ENCODE measurements around the gene JMY. TPM values are rescaled to one million over a fixed set of nuclear protein-coding genes. Genes with fewer than 3 reads are reported as not detected.

The JMY gene
- total RNA-seq, 2 donors from 2014 or later, result 10.6 to 13.6 TPM

DNA sequence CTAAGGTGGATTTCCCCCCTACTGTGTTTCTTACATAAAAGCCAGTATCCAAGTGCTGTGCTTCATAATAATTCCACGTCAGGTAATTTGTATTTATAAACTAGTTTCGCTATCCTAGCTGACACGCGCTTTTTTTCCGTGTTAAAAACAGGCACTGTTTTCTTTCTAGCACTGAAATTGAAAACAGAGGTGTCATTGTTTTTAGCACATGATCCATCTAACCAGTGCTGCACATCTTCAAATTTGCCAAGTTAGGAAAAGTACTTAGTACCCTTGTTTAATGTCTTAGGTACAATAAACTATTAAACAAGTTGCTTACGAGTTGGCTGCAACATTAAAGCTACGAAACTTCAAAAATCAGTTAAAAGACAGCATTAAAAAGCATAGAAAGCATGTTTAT, 49.9 kb downstream of the JMY start:
- no peaks in the 10 kb centered on the region for H3K9me3 ChIP-seq
- peaks cover 6% of the 10 kb centered on the region for H3K36me3 ChIP-seq
- H3K4me3 ChIP-seq, result no peak overlapping the region
- no peaks in the 10 kb centered on the region for H3K4me1 ChIP-seq
- TF ChIP-seq, protein P1, sequence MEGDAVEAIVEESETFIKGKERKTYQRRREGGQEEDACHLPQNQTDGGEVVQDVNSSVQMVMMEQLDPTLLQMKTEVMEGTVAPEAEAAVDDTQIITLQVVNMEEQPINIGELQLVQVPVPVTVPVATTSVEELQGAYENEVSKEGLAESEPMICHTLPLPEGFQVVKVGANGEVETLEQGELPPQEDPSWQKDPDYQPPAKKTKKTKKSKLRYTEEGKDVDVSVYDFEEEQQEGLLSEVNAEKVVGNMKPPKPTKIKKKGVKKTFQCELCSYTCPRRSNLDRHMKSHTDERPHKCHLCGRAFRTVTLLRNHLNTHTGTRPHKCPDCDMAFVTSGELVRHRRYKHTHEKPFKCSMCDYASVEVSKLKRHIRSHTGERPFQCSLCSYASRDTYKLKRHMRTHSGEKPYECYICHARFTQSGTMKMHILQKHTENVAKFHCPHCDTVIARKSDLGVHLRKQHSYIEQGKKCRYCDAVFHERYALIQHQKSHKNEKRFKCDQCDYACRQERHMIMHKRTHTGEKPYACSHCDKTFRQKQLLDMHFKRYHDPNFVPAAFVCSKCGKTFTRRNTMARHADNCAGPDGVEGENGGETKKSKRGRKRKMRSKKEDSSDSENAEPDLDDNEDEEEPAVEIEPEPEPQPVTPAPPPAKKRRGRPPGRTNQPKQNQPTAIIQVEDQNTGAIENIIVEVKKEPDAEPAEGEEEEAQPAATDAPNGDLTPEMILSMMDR (IDR thresholded peaks at IDR 0.05), result no peak
- no peaks in the 10 kb centered on the region for H3K27me3 ChIP-seq
- no peak for DNase-seq (ENCODE audit: low spot score)
- H3K27ac ChIP-seq, result no peak overlapping the region

DNA sequence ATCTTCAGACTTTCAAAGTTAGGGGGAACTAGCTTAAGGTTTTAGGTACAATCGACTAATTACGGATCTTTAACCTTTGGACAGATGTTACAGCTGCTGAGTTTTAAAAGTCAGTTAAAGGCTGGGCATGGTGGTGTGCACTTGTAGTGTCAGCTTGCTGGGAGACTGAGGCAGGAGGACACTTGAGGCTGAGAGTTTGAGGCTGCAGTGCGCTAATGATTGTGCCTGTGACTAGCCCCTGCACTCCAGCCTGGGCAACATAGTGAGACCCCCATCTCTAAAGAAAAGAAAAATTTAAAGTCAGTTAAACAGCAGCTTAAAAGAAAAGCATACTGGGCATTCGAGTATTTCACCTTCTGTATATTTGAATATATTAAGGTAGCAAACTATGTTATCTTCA, 51.4 kb downstream of the JMY start:
- H3K4me1 ChIP-seq, result no peaks in the 10 kb centered on the region

DNA sequence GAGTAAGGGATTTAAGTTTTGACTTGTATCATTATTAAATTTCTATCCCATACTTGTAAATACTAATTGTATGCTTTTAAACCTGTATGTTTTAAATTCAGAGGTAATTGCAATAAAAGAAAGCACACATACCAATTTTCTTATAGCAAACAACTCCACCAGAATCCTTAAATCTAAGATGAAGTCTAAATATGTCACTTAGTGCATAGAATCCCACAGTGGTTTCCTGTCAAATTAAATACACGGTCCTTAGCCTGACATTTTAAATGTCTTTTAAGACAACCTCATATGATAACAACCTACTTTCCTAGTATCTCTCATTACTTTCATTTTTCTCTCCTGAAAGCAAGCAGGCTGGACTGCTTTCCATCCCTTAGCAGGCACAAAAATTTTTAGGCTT, 52.0 kb downstream of the JMY start:
- Histone ChIP-seq H3K36me3 (peaks cover 14% of the 10 kb centered on the region), H3K9me3 (no peaks in the 10 kb centered on the region), H3K4me3 (no peak overlapping the region), H3K4me1 (no peaks in the 10 kb centered on the region), H3K27me3 (no peaks in the 10 kb centered on the region), H3K27ac (no peak overlapping the region)
- DNase-seq (ENCODE audit: low spot score), result no peak
- TF ChIP-seq, protein P1 (IDR thresholded peaks at IDR 0.05), result no peak

More for the DNA sequence above, 51.4 kb downstream of the JMY start:
- Histone ChIP-seq H3K4me3 (no peak overlapping the region), H3K27ac (no peak overlapping the region), H3K36me3 (peaks cover 14% of the 10 kb centered on the region), H3K27me3 (no peaks in the 10 kb centered on the region), H3K9me3 (no peaks in the 10 kb centered on the region)
- TF ChIP-seq, protein P1 (IDR thresholded peaks at IDR 0.05), result no peak
- DNase-seq (ENCODE audit: low spot score), result no peak

DNA sequence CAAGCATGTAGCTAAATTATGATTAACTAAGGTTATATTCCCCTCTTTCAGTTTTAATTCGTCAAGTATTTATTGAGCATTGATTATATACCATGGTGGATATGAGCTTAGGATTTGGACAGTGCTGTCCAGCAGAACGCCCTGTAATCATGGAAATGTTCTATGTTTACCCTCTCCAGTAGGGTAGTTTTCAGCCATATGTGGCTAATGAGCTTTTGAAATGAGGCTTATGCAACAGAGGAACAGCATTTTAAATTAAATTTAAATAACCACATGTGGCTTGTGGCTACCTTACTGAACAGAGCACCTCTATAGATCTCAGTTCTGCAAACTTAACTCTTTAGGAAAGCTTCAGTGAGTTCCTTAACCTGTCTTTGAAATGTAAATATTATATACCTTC, 59.1 kb downstream of the JMY start:
- TF ChIP-seq, protein P1 (IDR thresholded peaks at IDR 0.05), result no peak
- H3K4me1 ChIP-seq, result no peaks in the 10 kb centered on the region
- H3K9me3 ChIP-seq, result no peaks in the 10 kb centered on the region
- no peak overlapping the region for H3K27ac ChIP-seq
- peaks cover 18% of the 10 kb centered on the region for H3K36me3 ChIP-seq
- H3K4me3 ChIP-seq, result no peak overlapping the region
- DNase-seq (ENCODE audit: low spot score), result no peak
- no peaks in the 10 kb centered on the region for H3K27me3 ChIP-seq

DNA sequence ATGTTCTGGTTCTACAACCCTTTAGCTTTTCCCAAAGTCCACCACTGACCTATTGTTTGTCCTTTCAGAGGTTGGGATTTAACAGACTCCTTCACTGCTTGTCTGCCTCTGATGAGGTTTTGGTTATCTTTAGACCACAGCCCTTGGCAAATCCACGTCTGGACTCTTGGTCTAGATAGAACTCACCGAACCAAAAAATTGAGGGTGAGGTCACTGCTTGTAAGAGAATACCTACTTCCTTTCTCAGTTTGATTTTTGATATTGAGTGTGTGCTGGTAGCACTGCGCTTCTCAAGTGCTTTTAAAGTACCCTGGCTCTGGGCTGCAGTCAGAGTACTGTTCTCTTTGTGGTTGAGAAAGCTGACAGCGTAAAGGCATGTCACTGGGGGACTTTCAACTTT, 61.7 kb downstream of the JMY start:
- Histone ChIP-seq H3K9me3 (no peaks in the 10 kb centered on the region), H3K27me3 (no peaks in the 10 kb centered on the region), H3K27ac (no peak overlapping the region), H3K4me1 (no peaks in the 10 kb centered on the region), H3K36me3 (peaks cover 27% of the 10 kb centered on the region), H3K4me3 (no peak overlapping the region)
- DNase-seq (ENCODE audit: low spot score), result no peak
- TF ChIP-seq, protein P1 (IDR thresholded peaks at IDR 0.05), result no peak

DNA sequence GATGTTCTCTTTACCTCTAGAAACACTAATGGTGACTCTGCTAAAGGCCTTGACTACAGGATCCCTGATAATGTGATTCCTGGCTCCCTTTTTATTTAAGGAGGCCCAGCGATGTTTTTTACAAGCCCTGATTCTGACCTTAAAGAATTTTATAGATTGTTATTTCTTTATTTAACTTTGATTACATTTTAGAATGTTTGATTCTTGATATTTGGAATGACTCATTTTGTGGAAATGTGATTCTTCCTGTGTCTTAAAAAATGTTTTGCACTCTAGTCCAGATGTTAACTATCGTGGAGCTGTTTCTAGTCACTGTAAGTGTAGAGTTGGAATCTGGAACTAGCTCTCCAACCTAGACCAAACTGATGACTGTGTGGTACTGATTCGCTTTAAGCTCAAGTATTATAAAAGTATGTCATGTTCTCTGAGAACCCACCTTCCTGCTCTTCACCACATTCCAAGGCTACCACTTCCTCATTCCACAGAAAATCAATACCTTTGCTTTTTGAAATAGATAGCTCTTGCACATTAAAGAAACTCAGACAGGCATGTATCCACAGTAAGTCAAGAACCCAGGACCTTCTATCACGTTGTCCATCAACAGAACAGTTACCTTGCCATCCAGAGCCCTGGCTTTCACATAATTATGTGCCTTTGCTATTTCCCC, 65.2 kb downstream of the JMY start:
- no peaks in the 10 kb centered on the region for H3K9me3 ChIP-seq
- TF ChIP-seq, protein P1 (IDR thresholded peaks at IDR 0.05), result no peak
- no peak overlapping the region for H3K27ac ChIP-seq
- no peak for DNase-seq (ENCODE audit: low spot score)
- no peaks in the 10 kb centered on the region for H3K4me1 ChIP-seq
- H3K27me3 ChIP-seq, result no peaks in the 10 kb centered on the region
- peaks cover 34% of the 10 kb centered on the region for H3K36me3 ChIP-seq
- no peak overlapping the region for H3K4me3 ChIP-seq
